Measurements from ENCODE around the gene SCFD2.
"Not testable (repeated sequence)": the region's sequence is repeated elsewhere in the genome, so short reads cannot be mapped to it uniquely, and the experiment has no call there.

Gene SCFD2

GRCh38 chr4:53228036-53228435 lies 137.8 kb downstream of the SCFD2 start:
- no peak overlapping the region for H3K27ac ChIP-seq (ENCODE audit: low read depth, low read length)
- H3K4me3 ChIP-seq (ENCODE audit: low read depth in 1 of 2, low read length in 2 of 2), result no peak overlapping the region
- no peaks in the 10 kb centered on the region for H3K27me3 ChIP-seq (ENCODE audit: control insufficient read depth in 1 of 2, insufficient read depth in 2 of 2, low read length in 2 of 2)
- no peaks in the 10 kb centered on the region for H3K4me1 ChIP-seq (ENCODE audit: control insufficient read depth in 1 of 2, insufficient read depth in 2 of 2, low read length in 2 of 2)
- no peaks in the 10 kb centered on the region for H3K36me3 ChIP-seq (ENCODE audit: control insufficient read depth in 1 of 2, insufficient read depth in 2 of 2, low read length in 2 of 2)
- H3K9me3 ChIP-seq (ENCODE audit: control insufficient read depth in 1 of 2, low read length in 2 of 2), result no peaks in the 10 kb centered on the region
- no peak overlapping the region for H3K9ac ChIP-seq (ENCODE audit: low read depth in 1 of 2, low read length in 2 of 2)

GRCh38 chr4:53227451-53227850 lies 138.4 kb downstream of the SCFD2 start:
- no peak overlapping the region for H3K27ac ChIP-seq (ENCODE audit: low read depth, low read length)
- no peaks in the 10 kb centered on the region for H3K36me3 ChIP-seq (ENCODE audit: control insufficient read depth in 1 of 2, insufficient read depth in 2 of 2, low read length in 2 of 2)
- H3K9ac ChIP-seq (ENCODE audit: low read depth in 1 of 2, low read length in 2 of 2), result no peak overlapping the region
- H3K4me3 ChIP-seq (ENCODE audit: low read depth in 1 of 2, low read length in 2 of 2), result no peak overlapping the region
- no peaks in the 10 kb centered on the region for H3K4me1 ChIP-seq (ENCODE audit: control insufficient read depth in 1 of 2, insufficient read depth in 2 of 2, low read length in 2 of 2)
- H3K27me3 ChIP-seq (ENCODE audit: control insufficient read depth in 1 of 2, insufficient read depth in 2 of 2, low read length in 2 of 2), result no peaks in the 10 kb centered on the region
- no peaks in the 10 kb centered on the region for H3K9me3 ChIP-seq (ENCODE audit: control insufficient read depth in 1 of 2, low read length in 2 of 2)

GRCh38 chr4:53221832-53222480 lies 143.9 kb downstream of the SCFD2 start:
- Histone ChIP-seq H3K4me3 (ENCODE audit: low read depth in 1 of 2, low read length in 2 of 2) (no peak overlapping the region), H3K9me3 (ENCODE audit: control insufficient read depth in 1 of 2, low read length in 2 of 2) (no peaks in the 10 kb centered on the region), H3K4me1 (ENCODE audit: control insufficient read depth in 1 of 2, insufficient read depth in 2 of 2, low read length in 2 of 2) (no peaks in the 10 kb centered on the region), H3K36me3 (ENCODE audit: control insufficient read depth in 1 of 2, insufficient read depth in 2 of 2, low read length in 2 of 2) (no peaks in the 10 kb centered on the region), H3K27ac (ENCODE audit: low read depth, low read length) (no peak overlapping the region), H3K27me3 (ENCODE audit: control insufficient read depth in 1 of 2, insufficient read depth in 2 of 2, low read length in 2 of 2) (no peaks in the 10 kb centered on the region), H3K9ac (ENCODE audit: low read depth in 1 of 2, low read length in 2 of 2) (no peak overlapping the region)

GRCh38 chr4:53219148-53219547 lies 146.7 kb downstream of the SCFD2 start:
- not testable (repeated sequence) for H3K4me3 ChIP-seq (ENCODE audit: low read depth in 1 of 2, low read length in 2 of 2); H3K9me3 ChIP-seq (ENCODE audit: control insufficient read depth in 1 of 2, low read length in 2 of 2); H3K36me3 ChIP-seq (ENCODE audit: control insufficient read depth in 1 of 2, insufficient read depth in 2 of 2, low read length in 2 of 2); H3K9ac ChIP-seq (ENCODE audit: low read depth in 1 of 2, low read length in 2 of 2); H3K27ac ChIP-seq (ENCODE audit: low read depth, low read length); H3K27me3 ChIP-seq (ENCODE audit: control insufficient read depth in 1 of 2, insufficient read depth in 2 of 2, low read length in 2 of 2); H3K4me1 ChIP-seq (ENCODE audit: control insufficient read depth in 1 of 2, insufficient read depth in 2 of 2, low read length in 2 of 2)

GRCh38 chr4:53208753-53209152 lies 157.1 kb downstream of the SCFD2 start:
- no peak overlapping the region for H3K4me3 ChIP-seq (ENCODE audit: low read depth in 1 of 2, low read length in 2 of 2)
- no peaks in the 10 kb centered on the region for H3K36me3 ChIP-seq (ENCODE audit: control insufficient read depth in 1 of 2, insufficient read depth in 2 of 2, low read length in 2 of 2)

GRCh38 chr4:53205970-53206369 lies 159.9 kb downstream of the SCFD2 start:
- no peak overlapping the region for H3K27ac ChIP-seq (ENCODE audit: low read depth, low read length)
- H3K36me3 ChIP-seq (ENCODE audit: control insufficient read depth in 1 of 2, insufficient read depth in 2 of 2, low read length in 2 of 2), result no peaks in the 10 kb centered on the region
- H3K4me1 ChIP-seq (ENCODE audit: control insufficient read depth in 1 of 2, insufficient read depth in 2 of 2, low read length in 2 of 2), result no peaks in the 10 kb centered on the region
- H3K9me3 ChIP-seq (ENCODE audit: control insufficient read depth in 1 of 2, low read length in 2 of 2), result no peaks in the 10 kb centered on the region
- H3K27me3 ChIP-seq (ENCODE audit: control insufficient read depth in 1 of 2, insufficient read depth in 2 of 2, low read length in 2 of 2), result no peaks in the 10 kb centered on the region
- H3K4me3 ChIP-seq (ENCODE audit: low read depth in 1 of 2, low read length in 2 of 2), result no peak overlapping the region
- no peak overlapping the region for H3K9ac ChIP-seq (ENCODE audit: low read depth in 1 of 2, low read length in 2 of 2)

More at GRCh38 chr4:53208753-53209152, 157.1 kb downstream of the SCFD2 start:
- no peak overlapping the region for H3K9ac ChIP-seq (ENCODE audit: low read depth in 1 of 2, low read length in 2 of 2)
- no peaks in the 10 kb centered on the region for H3K27me3 ChIP-seq (ENCODE audit: control insufficient read depth in 1 of 2, insufficient read depth in 2 of 2, low read length in 2 of 2)
- no peak overlapping the region for H3K27ac ChIP-seq (ENCODE audit: low read depth, low read length)
- no peaks in the 10 kb centered on the region for H3K9me3 ChIP-seq (ENCODE audit: control insufficient read depth in 1 of 2, low read length in 2 of 2)
- no peaks in the 10 kb centered on the region for H3K4me1 ChIP-seq (ENCODE audit: control insufficient read depth in 1 of 2, insufficient read depth in 2 of 2, low read length in 2 of 2)

- Histone ChIP-seq H3K27me3 (ENCODE audit: control insufficient read depth in 1 of 2, insufficient read depth in 2 of 2, low read length in 2 of 2) (no peaks in the 10 kb centered on the region), H3K27ac (ENCODE audit: low read depth, low read length) (no peak overlapping the region), H3K36me3 (ENCODE audit: control insufficient read depth in 1 of 2, insufficient read depth in 2 of 2, low read length in 2 of 2) (no peaks in the 10 kb centered on the region), H3K4me3 (ENCODE audit: low read depth in 1 of 2, low read length in 2 of 2) (no peak overlapping the region), H3K9ac (ENCODE audit: low read depth in 1 of 2, low read length in 2 of 2) (no peak overlapping the region), H3K9me3 (ENCODE audit: control insufficient read depth in 1 of 2, low read length in 2 of 2) (no peaks in the 10 kb centered on the region), H3K4me1 (ENCODE audit: control insufficient read depth in 1 of 2, insufficient read depth in 2 of 2, low read length in 2 of 2) (no peaks in the 10 kb centered on the region)
Observed at GRCh38 chr4:53199356-53199755, 166.5 kb downstream of the SCFD2 start.

GRCh38 chr4:53197772-53198142 lies 168.1 kb downstream of the SCFD2 start:
- Histone ChIP-seq H3K9ac (ENCODE audit: low read depth in 1 of 2, low read length in 2 of 2) (no peak overlapping the region), H3K9me3 (ENCODE audit: control insufficient read depth in 1 of 2, low read length in 2 of 2) (no peaks in the 10 kb centered on the region), H3K27ac (ENCODE audit: low read depth, low read length) (no peak overlapping the region), H3K4me1 (ENCODE audit: control insufficient read depth in 1 of 2, insufficient read depth in 2 of 2, low read length in 2 of 2) (no peaks in the 10 kb centered on the region), H3K36me3 (ENCODE audit: control insufficient read depth in 1 of 2, insufficient read depth in 2 of 2, low read length in 2 of 2) (no peaks in the 10 kb centered on the region), H3K27me3 (ENCODE audit: control insufficient read depth in 1 of 2, insufficient read depth in 2 of 2, low read length in 2 of 2) (no peaks in the 10 kb centered on the region), H3K4me3 (ENCODE audit: low read depth in 1 of 2, low read length in 2 of 2) (no peak overlapping the region)

GRCh38 chr4:53196882-53197771 lies 168.7 kb downstream of the SCFD2 start:
- Histone ChIP-seq H3K9me3 (ENCODE audit: control insufficient read depth in 1 of 2, low read length in 2 of 2) (no peaks in the 10 kb centered on the region), H3K36me3 (ENCODE audit: control insufficient read depth in 1 of 2, insufficient read depth in 2 of 2, low read length in 2 of 2) (no peaks in the 10 kb centered on the region), H3K27me3 (ENCODE audit: control insufficient read depth in 1 of 2, insufficient read depth in 2 of 2, low read length in 2 of 2) (no peaks in the 10 kb centered on the region), H3K4me3 (ENCODE audit: low read depth in 1 of 2, low read length in 2 of 2) (no peak overlapping the region), H3K27ac (ENCODE audit: low read depth, low read length) (no peak overlapping the region), H3K9ac (ENCODE audit: low read depth in 1 of 2, low read length in 2 of 2) (no peak overlapping the region), H3K4me1 (ENCODE audit: control insufficient read depth in 1 of 2, insufficient read depth in 2 of 2, low read length in 2 of 2) (no peaks in the 10 kb centered on the region)

- H3K4me3 ChIP-seq (ENCODE audit: low read depth in 1 of 2, low read length in 2 of 2), result no peak overlapping the region
- H3K27ac ChIP-seq (ENCODE audit: low read depth, low read length), result no peak overlapping the region
- H3K9ac ChIP-seq (ENCODE audit: low read depth in 1 of 2, low read length in 2 of 2), result no peak overlapping the region
- no peaks in the 10 kb centered on the region for H3K36me3 ChIP-seq (ENCODE audit: control insufficient read depth in 1 of 2, insufficient read depth in 2 of 2, low read length in 2 of 2)
- H3K27me3 ChIP-seq (ENCODE audit: control insufficient read depth in 1 of 2, insufficient read depth in 2 of 2, low read length in 2 of 2), result no peaks in the 10 kb centered on the region
- no peaks in the 10 kb centered on the region for H3K4me1 ChIP-seq (ENCODE audit: control insufficient read depth in 1 of 2, insufficient read depth in 2 of 2, low read length in 2 of 2)
- H3K9me3 ChIP-seq (ENCODE audit: control insufficient read depth in 1 of 2, low read length in 2 of 2), result no peaks in the 10 kb centered on the region
Observed at GRCh38 chr4:53195815-53196661, 169.8 kb downstream of the SCFD2 start.

Data from duodenal mucosa (tissue), 2 donors.